NOMO-1 treated with DMSO at 0.1 percent for 48 hours (cell line): Measurements from ENCODE around the gene GIMAP2.
A peak's percentile ranks its signal among the peaks of the same experiment; 100 is the strongest.
"Not testable (repeated sequence)": the region's sequence is repeated elsewhere in the genome, so short reads cannot be mapped to it uniquely, and the experiment has no call there.

ENCODE experiments used
- DNase-seq: peaks from one replicate; lab custom pipeline; 2025; ENCODE audit not compliant: unreplicated experiment; lab: John Stamatoyannopoulos, UW

Gene GIMAP2

GRCh38 chr7:150676276-150676675 is 9.2 kb upstream of the GIMAP2 start:
- DNase-seq: peak; percentile 5

- DNase-seq: not testable (repeated sequence)
These were observed 8.7 kb upstream of the GIMAP2 start for GRCh38 chr7:150676854-150677253.

- DNase-seq: not testable (repeated sequence)
These were observed 6.9 kb upstream of the GIMAP2 start for GRCh38 chr7:150678601-150679000.

- DNase-seq: not testable (repeated sequence)
These were observed 5.1 kb upstream of the GIMAP2 start for GRCh38 chr7:150680364-150680763.

- DNase-seq: no peak
These were observed 625 bp downstream of the GIMAP2 start for GRCh38 chr7:150686030-150686631.

- DNase-seq: no peak
These were observed 3.1 kb downstream of the GIMAP2 start for GRCh38 chr7:150688630-150689029.

- DNase-seq: no peak
These were observed 10.1 kb downstream of the GIMAP2 start for GRCh38 chr7:150695654-150696053.

GRCh38 chr7:150703209-150703608 is 17.7 kb downstream of the GIMAP2 start:
- no peak for DNase-seq

- no peak for DNase-seq
These were observed 29.8 kb downstream of the GIMAP2 start for GRCh38 chr7:150715293-150715692.

GRCh38 chr7:150715738-150716137 is 30.2 kb downstream of the GIMAP2 start:
- no peak for DNase-seq

- DNase-seq: peak; percentile 56
These were observed 30.9 kb downstream of the GIMAP2 start, which contains the start of gene GIMAP1 for GRCh38 chr7:150716368-150716767. TSS of gene GIMAP1 (plus strand) at chr7:150716613. CDS start at chr7:150719048, 2,435 bp downstream.

GRCh38 chr7:150716939-150717338 is 31.4 kb downstream of the GIMAP2 start:
- no peak for DNase-seq

GRCh38 chr7:150717814-150718420 is 32.4 kb downstream of the GIMAP2 start:
- DNase-seq: peak; percentile 49

- no peak for DNase-seq
These were observed 33.9 kb downstream of the GIMAP2 start for GRCh38 chr7:150719436-150719835.

GRCh38 chr7:150719960-150720891 is 34.7 kb downstream of the GIMAP2 start:
- no peak for DNase-seq

GRCh38 chr7:150721970-150722373 is 36.5 kb downstream of the GIMAP2 start:
- no peak for DNase-seq

GRCh38 chr7:150722431-150722931 is 37.0 kb downstream of the GIMAP2 start:
- no peak for DNase-seq

- DNase-seq: no peak
These were observed 38.0 kb downstream of the GIMAP2 start for GRCh38 chr7:150723467-150723866.

- DNase-seq: no peak
These were observed 41.9 kb downstream of the GIMAP2 start for GRCh38 chr7:150727381-150727780.

- no peak for DNase-seq
These were observed 42.5 kb downstream of the GIMAP2 start for GRCh38 chr7:150728011-150728410.

- no peak for DNase-seq
These were observed 43.1 kb downstream of the GIMAP2 start for GRCh38 chr7:150728609-150729008.

GRCh38 chr7:150731916-150732315 is 46.4 kb downstream of the GIMAP2 start:
- no peak for DNase-seq
